ENCODE results near the gene DNAJB2. TPM values are rescaled to one million over a fixed set of nuclear protein-coding genes. Genes with fewer than 3 reads are reported as not detected.

Gene DNAJB2
- total RNA-seq, 1 donor from 2014 or later = 60.9 TPM

DNA sequence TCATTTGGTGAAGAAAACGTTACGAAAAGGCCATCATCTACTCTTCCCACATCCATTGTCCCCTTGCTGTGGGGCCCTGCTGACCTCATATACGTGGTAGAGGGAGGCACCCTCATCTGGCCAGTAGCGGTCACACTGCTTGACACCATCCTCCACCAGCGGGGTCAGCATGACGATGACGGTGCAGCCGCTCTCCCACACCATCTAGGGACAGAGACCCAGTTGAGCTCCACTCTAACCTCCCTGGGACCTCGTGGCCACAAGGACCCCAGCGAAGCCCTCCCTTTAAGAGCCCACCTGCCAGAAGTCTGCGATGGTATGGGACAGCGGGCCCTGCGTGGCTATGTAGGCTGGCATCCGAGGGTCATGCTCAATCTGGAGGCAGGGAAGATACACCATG lies 17.0 kb downstream of the DNAJB2 start:
- TF ChIP-seq, protein P1, sequence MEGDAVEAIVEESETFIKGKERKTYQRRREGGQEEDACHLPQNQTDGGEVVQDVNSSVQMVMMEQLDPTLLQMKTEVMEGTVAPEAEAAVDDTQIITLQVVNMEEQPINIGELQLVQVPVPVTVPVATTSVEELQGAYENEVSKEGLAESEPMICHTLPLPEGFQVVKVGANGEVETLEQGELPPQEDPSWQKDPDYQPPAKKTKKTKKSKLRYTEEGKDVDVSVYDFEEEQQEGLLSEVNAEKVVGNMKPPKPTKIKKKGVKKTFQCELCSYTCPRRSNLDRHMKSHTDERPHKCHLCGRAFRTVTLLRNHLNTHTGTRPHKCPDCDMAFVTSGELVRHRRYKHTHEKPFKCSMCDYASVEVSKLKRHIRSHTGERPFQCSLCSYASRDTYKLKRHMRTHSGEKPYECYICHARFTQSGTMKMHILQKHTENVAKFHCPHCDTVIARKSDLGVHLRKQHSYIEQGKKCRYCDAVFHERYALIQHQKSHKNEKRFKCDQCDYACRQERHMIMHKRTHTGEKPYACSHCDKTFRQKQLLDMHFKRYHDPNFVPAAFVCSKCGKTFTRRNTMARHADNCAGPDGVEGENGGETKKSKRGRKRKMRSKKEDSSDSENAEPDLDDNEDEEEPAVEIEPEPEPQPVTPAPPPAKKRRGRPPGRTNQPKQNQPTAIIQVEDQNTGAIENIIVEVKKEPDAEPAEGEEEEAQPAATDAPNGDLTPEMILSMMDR (IDR thresholded peaks at IDR 0.05; ENCODE audit: insufficient read depth, low read length, poor library complexity, severe bottlenecking) = no peak
- DNase-seq (ENCODE audit: low read depth) = no peak
- H3K36me3 ChIP-seq (ENCODE audit: control insufficient read depth, insufficient read depth, low read length) = no peaks in the 10 kb centered on the region
- peaks cover 14% of the 10 kb centered on the region for H3K27me3 ChIP-seq (ENCODE audit: control insufficient read depth, insufficient read depth, low read length)
- no peak overlapping the region for H3K4me3 ChIP-seq (ENCODE audit: low read depth, low read length)

DNA sequence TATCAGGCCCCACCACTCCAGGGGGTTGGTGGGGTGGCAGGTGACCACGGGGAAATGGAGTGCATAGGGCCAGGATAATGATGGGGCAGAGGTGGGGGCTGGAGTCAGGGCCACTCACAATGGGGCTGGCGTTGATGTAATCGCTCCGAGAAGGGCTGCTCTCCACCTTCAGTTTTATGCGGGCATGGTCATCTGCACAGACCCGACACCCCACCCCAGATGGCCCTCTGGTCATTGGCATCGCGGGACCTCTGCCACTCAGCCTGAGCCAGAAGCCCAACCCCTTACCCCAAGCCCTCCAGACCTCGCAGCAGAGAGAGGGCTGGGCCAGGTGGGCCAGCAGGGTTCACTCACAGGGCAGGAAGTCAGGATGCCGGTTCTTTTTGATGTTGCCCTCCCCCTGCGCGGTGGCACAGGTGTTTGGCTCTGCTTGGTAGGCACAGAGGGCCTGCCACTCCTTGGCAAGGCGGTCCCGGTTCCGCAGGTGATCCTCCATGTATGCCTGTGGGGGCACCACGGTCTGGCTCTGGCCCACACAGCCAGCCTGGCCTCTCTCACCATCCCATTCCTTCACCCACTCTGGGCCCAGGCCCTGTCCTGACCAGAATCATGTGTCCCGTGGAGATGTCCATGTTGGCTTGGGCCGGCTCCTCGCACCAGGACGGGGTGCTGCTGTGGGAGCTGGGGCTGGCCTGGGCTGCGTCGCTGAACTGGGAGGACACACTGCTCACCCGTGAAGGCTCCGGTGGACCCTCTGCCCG lies 17.6 kb downstream of the DNAJB2 start:
- Histone ChIP-seq H3K4me3 (ENCODE audit: low read depth, low read length) (no peak overlapping the region), H3K36me3 (ENCODE audit: control insufficient read depth, insufficient read depth, low read length) (no peaks in the 10 kb centered on the region), H3K27me3 (ENCODE audit: control insufficient read depth, insufficient read depth, low read length) (peaks cover 18% of the 10 kb centered on the region)
- no peak for DNase-seq (ENCODE audit: low read depth)
- TF ChIP-seq, protein P1 (IDR thresholded peaks at IDR 0.05; ENCODE audit: insufficient read depth, low read length, poor library complexity, severe bottlenecking) = no peak

DNA sequence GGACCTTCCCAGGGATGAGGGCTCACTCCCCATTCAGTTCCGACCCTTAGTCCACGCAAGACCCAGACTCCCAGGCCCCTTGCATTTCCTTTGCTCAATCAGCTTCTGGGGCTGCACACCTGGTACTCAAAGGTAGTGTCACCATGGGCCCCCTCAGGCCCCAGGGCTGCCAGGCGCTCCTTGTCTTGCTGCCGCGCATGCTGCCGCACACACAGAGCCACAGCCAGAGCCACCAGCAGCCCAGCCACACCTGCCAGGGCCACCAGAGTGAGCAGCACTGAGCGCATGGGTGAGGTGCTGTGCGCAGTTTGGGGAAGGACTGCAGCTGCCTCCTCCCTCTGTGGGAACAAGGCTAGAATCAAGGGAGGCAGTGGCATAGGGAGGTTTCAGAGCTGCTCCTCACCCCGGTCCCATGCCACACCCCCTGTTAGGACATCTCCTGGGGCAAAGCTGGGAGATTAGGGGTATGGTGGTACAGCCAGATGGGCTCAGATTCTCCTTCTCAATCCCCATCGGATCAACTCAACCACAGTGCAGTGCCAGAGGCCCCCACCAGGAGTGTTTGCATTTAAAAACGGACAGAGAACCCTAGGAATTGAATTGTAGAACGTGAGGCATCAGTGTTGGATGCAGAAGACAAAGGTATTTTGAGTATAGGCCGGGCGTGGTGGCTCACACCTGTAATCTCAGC lies 18.7 kb downstream of the DNAJB2 start:
- Histone ChIP-seq H3K4me3 (ENCODE audit: low read depth, low read length) (no peak overlapping the region), H3K27me3 (ENCODE audit: control insufficient read depth, insufficient read depth, low read length) (peaks cover 28% of the 10 kb centered on the region), H3K36me3 (ENCODE audit: control insufficient read depth, insufficient read depth, low read length) (no peaks in the 10 kb centered on the region)
- TF ChIP-seq, protein P1 (IDR thresholded peaks at IDR 0.05; ENCODE audit: insufficient read depth, low read length, poor library complexity, severe bottlenecking) = no peak
- no peak for DNase-seq (ENCODE audit: low read depth)

DNA sequence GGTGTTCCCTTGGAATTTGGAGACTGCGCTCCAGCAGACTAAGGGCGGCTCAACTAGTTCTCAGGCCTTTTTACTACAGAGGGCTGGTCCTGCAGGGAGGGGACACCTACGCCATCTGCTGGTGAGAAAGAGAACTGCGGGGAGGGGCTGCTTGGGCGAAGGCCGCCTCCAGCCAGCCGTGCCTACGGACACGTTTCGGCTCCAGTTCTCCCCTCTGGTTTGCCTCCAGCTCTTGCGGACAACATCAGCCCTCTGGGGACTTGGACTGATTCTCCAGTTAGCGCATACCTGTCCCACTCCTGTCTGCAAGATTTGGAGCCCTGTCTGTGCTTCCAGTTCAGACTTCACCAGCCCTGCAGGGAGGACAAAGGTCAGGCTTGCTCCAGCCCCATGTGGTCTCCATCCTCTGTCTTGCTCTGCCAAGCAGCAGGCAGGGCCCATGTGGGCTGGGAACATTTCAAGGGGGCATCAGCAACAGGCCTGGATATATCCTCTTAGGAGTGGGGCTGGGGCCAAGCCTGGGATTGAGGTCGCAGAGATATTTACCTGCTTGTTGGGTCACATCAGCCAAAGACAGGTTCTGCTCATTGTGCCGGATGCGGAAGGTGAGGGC lies 19.7 kb downstream of the DNAJB2 start:
- DNase-seq (ENCODE audit: low read depth) = no peak
- TF ChIP-seq, protein P1 (IDR thresholded peaks at IDR 0.05; ENCODE audit: insufficient read depth, low read length, poor library complexity, severe bottlenecking) = peak; percentile 99
- no peaks in the 10 kb centered on the region for H3K36me3 ChIP-seq (ENCODE audit: control insufficient read depth, insufficient read depth, low read length)
- no peak overlapping the region for H3K4me3 ChIP-seq (ENCODE audit: low read depth, low read length)
- peaks cover 33% of the 10 kb centered on the region for H3K27me3 ChIP-seq (ENCODE audit: control insufficient read depth, insufficient read depth, low read length)

DNA sequence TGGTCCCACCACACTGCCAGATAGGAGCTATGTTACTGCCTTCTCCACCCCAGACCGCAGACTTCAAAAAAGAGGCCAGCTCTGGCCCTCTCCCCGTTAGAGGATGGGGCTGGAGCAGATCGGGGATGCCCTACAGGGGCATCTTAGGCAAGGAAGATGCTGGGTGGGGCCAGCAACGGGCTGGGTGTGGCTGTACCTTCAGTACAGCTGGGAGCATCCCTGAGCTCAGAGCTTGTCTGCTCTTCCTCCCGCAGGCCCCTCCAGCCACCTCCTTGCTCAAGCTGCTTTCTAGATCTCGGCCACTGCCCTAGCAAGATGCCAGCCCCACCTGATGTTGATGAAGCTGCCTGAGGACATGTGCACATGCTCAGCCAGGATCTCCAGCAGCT lies 20.2 kb downstream of the DNAJB2 start:
- DNase-seq (ENCODE audit: low read depth) = no peak
- H3K27me3 ChIP-seq (ENCODE audit: control insufficient read depth, insufficient read depth, low read length) = peaks cover 34% of the 10 kb centered on the region
- no peak overlapping the region for H3K4me3 ChIP-seq (ENCODE audit: low read depth, low read length)
- TF ChIP-seq, protein P1 (IDR thresholded peaks at IDR 0.05; ENCODE audit: insufficient read depth, low read length, poor library complexity, severe bottlenecking) = no peak
- no peaks in the 10 kb centered on the region for H3K36me3 ChIP-seq (ENCODE audit: control insufficient read depth, insufficient read depth, low read length)
